Renal pelvis (tissue), 4 donors: ENCODE data around the gene ZNF512B. TPM values are rescaled to one million over a fixed set of nuclear protein-coding genes. Genes with fewer than 3 reads are reported as not detected.

Experiments used
- DNase-seq: peaks from one replicate; pipeline ENCODE4 v3.0.0-alpha.2; 2013
- polyA plus RNA-seq, 3 donors: library from polyadenylated mRNA; unstranded; fragments of 120-200 nt; gene quantifications; one replicate each; pipeline ENCODE4 v1.2.1, GENCODE V29; 2013; ENCODE audit not compliant: insufficient read length in 3 of 3

The ZNF512B gene
- polyA plus RNA-seq, 3 donors = 30.5 to 35.0 (median 32.6) TPM

DNA sequence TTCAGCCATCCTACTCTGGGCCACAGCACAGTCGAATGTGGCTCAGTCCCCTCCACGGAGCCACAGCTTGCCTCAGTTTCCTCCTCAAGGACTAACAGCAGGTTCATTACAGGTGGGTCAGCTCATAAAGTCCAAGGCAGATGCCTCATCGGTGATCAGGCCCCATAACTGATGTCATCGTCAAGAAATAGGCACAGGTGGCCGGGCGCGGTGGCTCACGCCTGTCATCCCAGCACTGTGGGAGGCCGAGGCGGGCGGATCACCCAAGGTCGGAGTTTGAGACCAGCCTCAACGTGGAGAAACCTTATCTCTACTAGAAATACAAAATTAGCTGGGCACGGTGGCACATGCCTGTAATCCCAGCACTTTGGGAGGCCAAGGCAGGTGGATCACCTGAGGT, 17.0 kb downstream of the ZNF512B start:
- no peak for DNase-seq

DNA sequence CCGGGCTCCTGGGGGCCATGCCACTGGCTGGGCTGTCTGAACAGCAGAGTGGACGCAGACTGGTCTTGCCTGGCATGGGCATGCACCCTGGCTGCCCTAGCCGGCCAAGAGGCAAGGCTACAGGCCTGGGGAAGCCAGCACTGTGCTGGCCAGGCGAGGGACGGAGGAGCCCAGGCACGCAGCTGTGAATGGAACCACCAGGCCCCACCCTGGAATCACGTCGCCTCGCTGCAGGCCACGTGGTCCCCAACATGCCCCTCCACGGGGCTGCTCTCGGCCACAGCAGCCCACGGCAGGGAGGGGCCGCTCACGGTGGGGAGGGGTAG, 17.6 kb downstream of the ZNF512B start:
- DNase-seq = no peak

DNA sequence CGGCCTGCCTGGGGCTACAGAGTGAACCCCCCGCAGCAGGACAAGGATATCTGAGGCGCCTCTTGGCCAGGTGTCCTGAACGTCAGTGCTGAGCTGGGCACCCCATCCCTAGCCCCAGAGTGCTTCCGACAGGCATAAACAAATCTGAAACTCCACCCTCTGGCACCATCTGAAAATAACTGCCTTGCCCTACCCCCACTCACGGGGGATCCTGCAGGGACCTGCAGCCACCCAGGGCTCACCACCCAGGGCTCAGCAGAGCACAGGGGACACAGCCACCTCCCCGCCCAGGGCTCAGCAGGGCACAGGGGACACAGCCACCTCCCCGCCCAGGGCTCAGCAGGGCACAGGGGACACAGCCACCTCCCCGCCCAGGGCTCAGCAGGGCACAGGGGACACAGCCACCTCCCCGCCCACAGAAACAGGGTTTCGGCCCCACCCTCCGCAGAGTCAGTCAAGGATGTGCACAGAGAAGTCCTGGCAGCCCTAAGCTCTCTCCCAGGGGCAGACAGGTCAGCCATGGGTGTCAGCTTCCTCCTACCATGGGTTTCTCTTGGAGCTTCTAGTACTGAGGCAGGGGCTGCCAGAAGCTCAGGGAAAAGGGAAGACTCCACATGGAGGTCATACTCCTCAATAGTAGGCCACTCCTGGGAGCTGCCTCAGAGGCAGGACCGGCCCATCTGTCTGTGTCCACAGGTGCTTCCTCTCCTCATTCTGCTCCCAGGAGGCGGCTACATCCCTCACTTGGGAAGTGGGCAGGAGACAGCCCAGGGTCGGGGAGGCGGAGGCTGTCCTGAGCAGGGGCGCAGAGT, 18.1 kb downstream of the ZNF512B start:
- no peak for DNase-seq

DNA sequence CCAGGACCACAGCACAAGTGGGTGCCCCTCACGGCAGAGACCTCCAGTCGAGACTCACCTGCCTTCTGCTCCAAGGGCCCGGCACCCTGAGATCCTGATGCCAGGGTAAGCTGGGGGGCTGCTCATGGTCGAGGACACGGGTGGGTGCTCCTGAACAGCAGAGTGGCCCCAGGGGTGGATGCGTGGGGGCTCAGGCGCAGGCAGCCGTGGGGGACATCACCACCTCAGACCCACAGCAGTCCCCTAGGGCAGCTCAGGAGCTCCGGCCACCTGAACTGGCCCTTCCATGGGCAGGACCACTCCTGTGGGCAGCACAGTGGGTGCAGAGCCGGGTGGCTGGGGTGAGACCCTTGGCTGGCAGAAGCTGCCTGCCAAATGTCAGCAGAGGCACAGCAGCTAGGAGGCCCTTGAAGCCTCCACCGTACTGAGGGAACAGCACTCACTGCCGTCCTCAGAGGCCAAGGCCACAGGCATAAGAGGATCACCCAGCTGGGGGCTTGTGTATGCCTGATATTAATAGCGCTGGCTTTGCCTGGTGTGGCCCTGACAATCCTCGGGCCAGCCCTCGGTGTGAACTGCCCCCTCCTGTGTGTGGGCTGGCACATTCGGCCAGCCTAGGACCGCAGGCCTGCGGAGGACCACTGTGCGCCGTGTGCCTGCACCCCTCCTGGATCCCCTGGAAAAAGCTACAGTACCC, 18.9 kb downstream of the ZNF512B start:
- DNase-seq = no peak

DNA sequence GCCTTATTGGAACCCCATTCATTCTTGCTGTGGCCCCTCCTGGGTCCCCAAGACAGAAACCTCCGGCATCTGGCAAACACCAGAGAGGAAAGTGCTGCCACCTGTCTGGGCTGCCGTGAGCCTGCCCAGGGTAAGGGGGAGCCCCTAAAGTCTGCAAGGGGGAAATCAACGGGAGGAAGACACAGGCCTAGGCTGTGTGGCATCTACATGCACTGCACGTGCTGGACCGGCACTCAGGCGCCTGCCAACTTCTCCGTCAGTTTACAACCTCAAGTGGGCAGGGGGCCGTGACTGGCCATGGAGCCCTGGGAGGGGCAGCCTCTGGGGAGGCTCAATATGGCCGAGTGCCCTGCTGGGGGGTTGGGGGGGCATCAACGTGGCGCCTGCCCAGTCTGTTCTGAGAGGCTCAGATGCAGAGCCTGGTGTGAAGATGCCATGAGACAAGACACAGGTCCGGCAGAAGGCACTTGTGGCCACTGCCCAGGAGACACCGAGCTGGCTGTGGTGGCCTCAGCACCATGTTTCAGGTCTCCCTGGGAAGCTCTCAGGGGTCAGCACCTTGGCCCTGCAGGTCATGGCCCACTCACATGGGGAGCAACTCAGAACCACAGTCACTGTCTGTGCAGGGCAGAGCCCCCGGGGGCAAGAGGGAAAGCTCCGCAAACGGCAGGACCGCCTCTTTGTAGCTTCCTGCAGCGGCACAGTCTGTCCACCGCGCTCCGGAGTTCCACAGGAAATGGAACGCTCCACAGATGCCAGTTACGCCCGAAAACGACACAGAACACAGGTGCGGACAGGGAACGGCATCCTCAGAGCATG, 21.9 kb downstream of the ZNF512B start:
- DNase-seq = no peak

DNA sequence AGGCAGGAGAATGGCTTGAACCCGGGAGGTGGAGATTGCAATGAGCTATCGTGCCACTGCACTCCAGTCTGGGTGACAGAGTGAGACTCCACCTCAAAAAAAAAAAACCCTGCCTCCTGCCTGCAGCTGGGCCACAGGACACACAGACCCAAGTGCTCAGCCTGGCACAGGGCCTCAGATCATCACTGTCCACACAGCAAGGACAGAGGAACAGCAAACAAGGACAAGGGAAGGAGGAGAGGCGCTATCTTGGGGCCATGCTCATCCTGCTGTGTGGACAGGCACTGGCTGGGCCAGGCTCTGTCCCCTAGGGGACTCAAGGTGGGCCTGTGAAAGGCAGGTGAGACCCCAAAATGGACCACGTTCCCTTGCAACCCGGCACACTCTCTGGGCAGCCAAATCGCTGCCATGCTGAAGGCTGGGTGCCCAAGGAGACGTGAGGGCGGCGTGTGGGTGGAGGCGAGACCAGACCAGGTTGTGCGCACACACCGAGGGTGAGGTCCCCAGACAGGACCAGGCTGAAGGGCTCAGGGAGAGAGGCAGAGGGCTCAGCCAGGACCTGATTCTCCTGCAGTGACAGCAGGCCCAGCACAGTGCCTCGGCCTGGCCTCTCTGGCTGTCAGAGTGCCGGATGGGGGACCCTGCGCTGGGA, 22.6 kb downstream of the ZNF512B start:
- no peak for DNase-seq

DNA sequence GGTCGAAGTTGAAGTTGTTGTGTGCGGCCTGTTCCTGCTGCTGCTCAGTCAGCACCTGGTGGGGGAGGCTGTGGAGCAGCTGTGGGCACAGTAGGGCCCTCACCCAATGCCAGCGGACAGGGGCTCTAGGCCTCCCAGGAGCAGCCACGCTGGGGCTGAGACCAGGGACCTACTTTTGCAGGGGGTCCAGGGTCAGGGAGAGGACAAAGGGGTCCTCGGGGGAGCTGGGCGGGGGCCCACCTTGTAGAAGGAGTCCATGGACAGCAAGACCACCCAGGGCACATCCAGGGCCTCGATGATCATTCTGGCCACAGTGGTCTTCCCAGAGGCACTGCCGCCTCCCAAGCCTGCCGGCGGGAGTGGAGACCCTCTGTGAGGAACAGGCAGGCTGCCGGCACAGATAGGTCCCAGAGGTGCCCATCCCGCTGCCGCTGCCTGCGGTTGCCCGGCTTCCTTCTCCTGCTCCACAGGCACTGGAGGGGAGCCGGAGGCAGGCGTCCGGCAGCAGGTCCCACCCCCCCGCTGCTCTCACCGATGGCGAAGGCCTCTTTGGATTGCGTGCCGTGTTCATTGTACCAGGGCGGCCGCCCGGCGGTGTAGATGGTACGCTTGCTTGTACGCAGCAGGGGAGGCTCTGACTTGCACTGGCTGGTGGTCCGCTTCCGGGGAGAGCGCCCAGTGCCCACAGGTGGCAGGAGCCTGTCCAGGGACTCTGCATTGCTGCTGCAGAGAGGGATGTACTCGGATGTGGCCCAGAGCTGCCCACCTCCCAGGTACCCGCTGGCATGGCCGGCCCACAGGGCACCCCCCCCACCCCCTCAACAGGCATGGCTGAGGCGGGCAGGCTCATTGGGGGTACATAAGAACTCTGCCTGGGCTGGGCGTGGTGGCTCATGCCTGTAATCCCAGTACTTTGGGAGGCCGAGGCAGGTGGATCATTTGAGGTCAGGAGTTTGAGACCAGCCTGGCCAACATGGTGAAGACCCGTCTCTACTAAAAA, 23.5 kb downstream of the ZNF512B start:
- DNase-seq = no peak

DNA sequence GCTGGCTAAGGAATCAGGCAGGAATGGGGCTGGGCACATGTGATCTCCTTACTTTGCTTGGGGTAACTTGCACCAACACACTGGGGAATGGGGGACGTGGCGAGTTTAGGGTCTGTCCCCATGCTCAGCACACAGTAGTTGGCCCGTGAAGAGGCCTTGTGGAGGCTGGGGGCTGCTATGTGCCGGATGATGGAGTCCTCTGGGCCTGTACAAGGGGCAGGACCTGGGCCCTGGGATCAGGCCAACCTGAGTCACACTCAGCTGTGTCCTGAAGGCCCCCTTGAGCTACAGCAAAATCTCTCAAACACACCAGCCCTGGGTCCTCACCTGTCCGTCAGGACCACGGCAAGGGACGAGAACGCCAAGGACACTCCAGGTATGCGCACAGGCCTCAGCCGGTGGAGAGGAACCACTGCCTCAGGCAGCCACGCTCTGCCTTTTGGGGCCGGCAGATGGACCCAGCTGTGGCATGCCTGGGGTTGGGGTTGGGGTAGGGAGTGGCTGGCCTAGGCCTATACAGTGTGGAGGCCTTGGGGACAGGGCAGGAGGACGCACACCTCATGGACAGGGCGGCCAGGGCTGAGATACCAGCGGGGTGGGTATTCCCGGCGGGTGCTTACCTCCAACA, 24.6 kb downstream of the ZNF512B start:
- no peak for DNase-seq

DNA sequence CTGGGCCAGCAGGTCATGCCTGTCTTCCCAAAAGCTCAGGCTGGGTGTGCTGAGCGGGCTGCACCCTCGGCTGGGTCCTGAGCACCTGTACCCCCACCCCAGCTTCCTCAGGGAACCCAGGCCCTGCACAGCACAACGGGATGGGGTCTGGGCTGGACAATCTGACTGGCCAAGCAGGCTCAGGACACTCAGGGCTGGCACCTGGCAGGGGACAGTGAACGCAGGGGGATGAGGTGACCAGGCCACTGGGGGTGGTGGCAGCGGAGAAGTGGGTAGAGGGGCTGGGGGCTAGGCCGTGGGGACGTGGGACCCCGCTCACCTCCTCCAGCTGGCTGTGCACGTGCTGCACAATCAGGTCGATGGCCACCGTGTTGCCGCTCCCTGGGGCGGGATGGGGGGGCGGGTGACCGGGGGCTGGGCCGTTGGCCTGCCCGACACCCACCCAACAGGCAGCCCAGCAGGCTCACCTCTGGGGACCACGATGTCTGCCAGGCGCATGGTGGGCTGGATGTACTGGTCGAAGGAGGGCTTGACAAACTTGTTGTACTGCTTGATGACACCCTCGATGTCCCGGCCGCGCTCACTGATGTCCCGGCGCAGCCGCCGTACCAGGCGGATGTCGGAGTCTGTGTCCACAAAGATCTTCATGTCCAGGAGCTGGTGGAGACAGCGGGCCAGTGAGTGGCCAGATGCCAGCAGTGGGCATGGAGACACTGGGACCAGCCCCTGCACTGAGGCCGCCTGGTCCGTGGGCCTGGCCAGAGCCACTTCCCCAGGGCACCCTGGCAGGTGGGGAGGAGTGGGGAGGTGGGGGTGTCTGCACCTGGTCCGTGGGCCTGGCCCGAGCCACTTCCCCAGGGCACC, 25.4 kb downstream of the ZNF512B start:
- no peak for DNase-seq

DNA sequence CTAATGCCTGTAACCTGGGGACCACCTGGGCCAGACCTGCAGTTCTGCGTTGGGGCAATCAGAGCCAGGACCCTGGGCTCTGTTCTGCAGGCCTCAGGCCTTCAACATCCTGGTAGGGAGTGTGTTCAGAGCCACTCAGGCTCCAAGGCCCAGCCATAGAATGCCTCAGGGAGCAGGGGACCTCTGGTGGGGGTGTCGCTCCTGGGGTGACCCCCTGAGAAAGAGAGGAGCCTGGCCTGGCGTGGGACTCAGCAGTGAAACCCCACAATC, 26.0 kb downstream of the ZNF512B start:
- no peak for DNase-seq

DNA sequence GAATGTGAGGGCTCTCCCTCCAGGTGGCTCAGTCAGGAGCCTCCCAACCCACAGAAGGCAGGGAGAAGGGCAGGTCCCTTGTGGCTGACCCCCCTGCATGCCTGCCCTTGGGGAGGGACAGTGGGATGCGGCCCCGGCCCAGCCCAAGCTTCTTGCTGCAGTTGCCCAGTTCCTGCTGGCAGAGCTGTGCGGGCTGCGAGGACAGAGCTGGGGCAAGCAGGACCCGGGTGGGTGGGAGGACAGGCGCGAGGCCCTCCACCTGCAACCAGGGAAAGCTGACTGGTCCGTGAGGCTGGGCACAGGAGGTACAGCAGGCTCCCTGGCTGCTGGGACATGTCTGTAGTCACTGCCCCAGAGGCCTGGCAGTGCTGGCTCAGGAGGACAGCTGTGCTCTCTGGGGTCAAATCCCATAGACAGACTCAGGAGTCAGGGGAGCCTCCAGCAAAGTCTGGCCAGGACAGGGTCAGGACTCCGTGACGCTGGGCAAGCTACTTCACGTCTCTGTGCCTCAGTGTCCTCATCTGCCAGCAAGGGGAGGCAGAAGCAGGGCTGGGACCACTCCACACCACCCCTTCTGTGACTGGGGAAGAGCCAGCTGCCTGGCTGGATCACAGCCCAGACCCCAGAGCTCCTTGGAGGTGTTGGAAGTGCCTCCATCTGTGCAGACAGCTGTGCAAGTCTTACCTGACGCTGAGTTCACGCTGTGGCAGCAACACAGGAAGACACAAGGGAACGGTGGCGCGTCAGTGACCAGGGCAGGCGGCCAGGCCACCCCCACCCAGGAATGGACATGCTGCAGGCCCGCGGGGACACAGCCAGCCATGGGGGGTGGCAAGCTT, 26.5 kb downstream of the ZNF512B start:
- no peak for DNase-seq

DNA sequence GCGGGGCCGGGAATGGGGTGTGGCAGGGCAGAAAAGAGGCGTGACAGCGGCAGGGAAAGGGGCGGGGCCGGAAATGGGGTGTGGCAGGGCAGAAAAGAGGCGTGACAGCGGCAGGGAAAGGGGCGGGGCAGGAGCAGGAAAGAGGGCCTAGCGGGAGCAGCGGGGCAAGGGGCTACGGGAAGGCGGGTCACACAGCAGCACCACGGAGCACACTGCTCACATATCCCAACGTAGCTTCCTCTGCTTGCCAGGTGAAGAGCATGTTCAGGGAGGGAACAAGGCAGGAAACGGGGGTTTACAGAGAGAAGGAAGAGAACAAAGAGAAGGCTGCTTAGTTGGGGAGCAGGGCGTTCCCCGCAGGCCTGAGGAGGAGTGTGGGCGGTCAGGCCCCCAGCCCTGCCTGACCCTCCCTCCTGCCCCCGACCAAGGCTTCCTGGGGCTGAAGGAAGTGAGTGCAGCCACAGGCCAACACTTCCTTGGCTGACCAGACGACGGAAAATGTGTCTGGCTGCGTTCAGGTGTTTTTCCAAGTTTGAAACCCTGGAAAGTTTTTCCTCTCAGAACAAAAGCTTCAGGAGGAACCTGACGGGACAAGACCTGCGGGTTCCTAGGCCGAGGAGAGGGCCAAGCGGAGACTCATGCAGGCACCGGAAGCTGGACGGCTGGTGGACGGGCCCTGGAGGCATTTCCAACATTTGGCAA, 27.3 kb downstream of the ZNF512B start:
- DNase-seq = no peak

DNA sequence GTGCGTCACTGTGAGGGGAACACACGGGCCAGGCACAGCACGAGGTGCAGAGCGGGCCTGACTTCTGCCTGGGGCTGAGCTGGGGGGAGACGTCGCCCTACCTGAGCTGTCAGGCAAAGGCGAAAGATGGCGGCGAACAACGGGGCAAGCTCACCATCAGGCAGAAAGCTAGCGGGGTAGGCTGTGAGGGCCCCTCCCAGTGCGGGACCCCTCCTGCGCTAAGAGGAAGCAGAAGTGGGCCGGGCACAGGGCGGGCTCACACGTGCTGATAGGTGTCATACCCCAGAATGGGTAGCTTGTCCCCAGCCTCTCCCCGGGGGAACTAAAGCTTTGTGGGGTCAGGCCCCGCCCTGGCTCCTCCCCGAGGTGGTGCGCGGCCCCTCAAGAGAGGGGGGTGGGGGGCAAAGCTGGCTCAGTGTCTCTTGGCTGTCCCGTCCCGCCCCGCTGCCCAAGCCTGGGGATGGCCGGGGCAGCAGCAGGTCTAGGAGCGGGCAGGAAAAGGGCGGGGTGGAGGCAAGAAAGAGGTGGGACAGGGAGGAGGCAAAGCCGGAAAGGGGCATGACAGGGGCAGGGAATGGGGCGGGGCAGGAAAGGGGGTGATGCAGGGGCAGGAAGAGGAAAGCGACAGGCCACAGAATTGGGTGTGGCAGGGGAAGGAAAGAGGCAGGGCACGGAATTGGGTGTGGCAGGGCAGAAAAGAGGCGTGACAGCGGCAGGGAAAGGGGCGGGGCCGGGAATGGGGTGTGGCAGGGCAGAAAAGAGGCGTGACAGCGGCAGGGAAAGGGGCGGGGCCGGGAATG, 28.2 kb downstream of the ZNF512B start:
- DNase-seq = no peak

DNA sequence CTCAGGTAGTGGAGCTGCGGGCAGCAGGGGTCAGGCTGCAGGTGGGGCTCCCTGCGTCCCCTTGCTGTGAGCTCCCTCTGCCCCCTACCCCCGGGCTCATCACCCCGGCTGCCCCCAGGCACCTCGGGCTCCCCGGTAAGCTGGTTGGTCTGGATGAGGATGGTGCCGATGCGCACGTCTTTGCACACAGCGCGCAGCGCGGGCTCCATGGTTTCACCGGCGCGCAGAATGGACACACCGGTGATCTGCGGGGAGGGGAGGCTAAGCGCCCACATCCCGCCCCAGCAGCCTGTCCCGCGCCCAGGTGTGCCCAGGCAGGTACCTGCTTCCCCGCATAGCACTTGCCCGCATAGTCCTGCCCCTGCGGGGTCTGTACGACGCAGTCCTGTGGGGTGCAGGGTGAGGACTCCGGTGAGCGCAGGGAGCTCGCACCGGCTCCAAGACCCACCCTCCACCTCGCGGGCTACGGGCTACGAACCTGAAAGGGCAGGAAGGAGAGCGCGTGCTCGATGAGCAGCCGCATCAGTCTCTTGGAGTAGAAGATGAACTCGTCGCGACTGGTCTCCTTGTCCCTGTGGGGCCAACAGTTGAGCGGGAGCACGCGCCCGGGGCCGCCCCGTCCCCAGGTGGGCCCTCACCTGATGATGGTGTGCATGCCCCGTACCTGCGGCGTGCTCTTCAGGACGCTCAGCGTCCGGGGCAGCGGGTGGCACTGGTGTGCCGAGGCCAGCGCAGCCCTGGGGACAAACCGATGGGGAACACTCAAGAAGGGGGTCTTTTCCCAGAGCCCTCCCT, 29.1 kb downstream of the ZNF512B start:
- DNase-seq = no peak

DNA sequence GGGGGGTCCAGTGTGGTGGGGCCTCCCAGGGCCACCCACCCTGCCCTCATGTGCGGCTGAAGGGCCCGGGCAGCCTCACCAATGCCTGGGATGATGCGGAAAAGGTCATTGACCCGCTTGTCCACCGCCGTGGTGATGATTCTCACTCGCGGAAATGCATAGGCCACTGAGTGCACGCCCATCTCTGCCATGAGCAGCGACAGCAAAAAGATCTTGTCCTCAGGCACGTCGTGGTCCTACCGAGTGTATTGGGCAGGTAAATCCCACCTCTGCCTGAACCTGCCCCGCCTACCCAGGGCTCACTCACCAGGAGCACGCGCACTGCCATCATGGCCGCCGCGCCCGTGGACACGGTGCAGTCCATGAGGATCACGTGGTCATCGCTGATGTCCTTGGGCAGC, 29.7 kb downstream of the ZNF512B start:
- DNase-seq = no peak
